MCF 10A (cell line): ENCODE data around the gene NAT16. TPM values are rescaled to one million over a fixed set of nuclear protein-coding genes. Genes with fewer than 3 reads are reported as not detected.

ENCODE experiments used
- BruUV-seq: library from RNA; stranded (reverse); fragments of 400-500 nt; replicated peaks from 2 replicates; lab custom pipeline; 2021; lab: Mats Ljungman, UMichigan
- CTCF ChIA-PET: fragments of 300-600 bp; sonication (Branson Sonifier 250); formaldehyde crosslinking; extraction: SDS; loops from one replicate; lab custom pipeline; 2021; ENCODE audit warnings: antibody characterized with exemption, inconsistent platforms; lab: Yijun Ruan, JAX
- POLR2A ChIA-PET: fragments of 300-600, 350-650 bp; sonication (Branson Sonifier 250); formaldehyde crosslinking; extraction: SDS; loops from one replicate; lab custom pipeline; 2020; ENCODE audit warnings: antibody characterized with exemption, inconsistent platforms; lab: Yijun Ruan, JAX
- DNase-seq: peaks from one replicate; pipeline ENCODE4 v3.0.0-alpha.2; 2018; ENCODE audit not compliant: unreplicated experiment
- H3K27ac Mint-ChIP-seq: one replicate; pipeline ENCODE4 v1.8.0; 2022; ENCODE audit warnings: mild to moderate bottlenecking, low read depth, mixed read lengths; ENCODE audit not compliant: unreplicated experiment
- H3K27me3 Mint-ChIP-seq: one replicate; pipeline ENCODE4 v1.8.0; 2022; ENCODE audit warnings: mixed read lengths; ENCODE audit not compliant: insufficient read depth, unreplicated experiment
- H3K36me3 Mint-ChIP-seq: one replicate; pipeline ENCODE4 v1.8.0; 2022; ENCODE audit warnings: mild to moderate bottlenecking, moderate library complexity, mixed read lengths; ENCODE audit not compliant: insufficient read depth, unreplicated experiment
- H3K4me1 Mint-ChIP-seq: one replicate; pipeline ENCODE4 v1.8.0; 2022; ENCODE audit warnings: mixed read lengths; ENCODE audit not compliant: insufficient read depth, unreplicated experiment
- H3K4me3 Mint-ChIP-seq: one replicate; pipeline ENCODE4 v1.8.0; 2022; ENCODE audit warnings: mild to moderate bottlenecking, moderate library complexity, mixed read lengths; ENCODE audit not compliant: unreplicated experiment
- H3K9me3 Mint-ChIP-seq: one replicate; pipeline ENCODE4 v1.8.0; 2022; ENCODE audit warnings: mixed read lengths; ENCODE audit not compliant: unreplicated experiment
- intact Hi-C: fragments of 100-400 bp; cut with micrococcal nuclease; formaldehyde crosslinking; loops from 2 replicates; pipeline ENCODE4 v1.14.1; 2022
- total RNA-seq: library from RNA; stranded (reverse); gene quantifications from 2 replicates; pipeline ENCODE4 v1.2.3, GENCODE V29; 2022
- TF ChIP-seq, protein P1 (sequence below): fragments of 200-600 bp; IDR thresholded peaks from one replicate; pipeline ENCODE4 v1.8.0; 2022; ENCODE audit warnings: antibody characterized with exemption, mild to moderate bottlenecking; ENCODE audit not compliant: unreplicated experiment

NAT16 gene
- total RNA-seq, 1 experiment from 2014 or later = not detected

DNA sequence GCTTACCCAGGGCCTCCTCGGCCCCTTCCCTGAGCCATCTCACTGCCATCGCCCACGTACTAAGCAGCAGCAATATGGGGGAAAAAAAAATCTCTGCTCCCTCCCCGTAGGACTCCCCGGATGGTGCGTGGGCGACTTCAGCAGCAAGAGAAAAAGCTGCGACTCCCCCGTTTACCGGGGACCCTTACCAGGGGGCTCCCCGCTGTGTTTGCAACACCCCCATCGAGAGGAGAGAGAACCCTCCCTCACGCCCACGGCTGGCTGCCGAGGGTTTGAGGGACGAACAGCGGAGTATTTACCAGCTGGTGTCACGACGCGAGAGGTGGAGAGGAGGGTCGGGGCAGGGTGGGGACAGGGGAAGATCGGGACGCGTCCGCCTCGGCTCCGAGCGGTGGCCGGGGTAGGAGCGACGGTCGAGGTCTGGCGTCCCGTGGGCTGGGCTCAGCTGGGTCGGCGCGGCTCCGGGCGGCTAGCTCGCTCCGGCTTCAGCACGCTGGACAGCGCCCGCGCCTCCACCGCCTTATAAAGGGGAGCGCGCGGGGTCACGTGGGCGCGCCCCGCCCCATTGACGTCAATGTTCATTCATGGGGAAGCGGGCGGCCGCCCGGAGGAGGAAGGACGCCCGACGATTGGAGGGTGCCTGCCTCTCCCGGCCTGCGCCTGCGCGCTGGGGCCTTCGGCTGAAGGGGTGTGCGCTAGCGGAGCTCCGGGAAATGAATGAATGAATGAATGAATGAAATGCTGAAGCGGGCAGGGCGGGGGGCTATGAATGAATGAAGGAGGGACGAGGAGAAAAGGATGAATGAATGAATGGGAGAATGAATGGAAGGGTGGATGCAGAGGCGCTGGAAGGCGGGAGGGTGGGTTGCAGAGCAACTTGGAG is 14.8 kb downstream of the NAT16 start, which contains the start of gene VGF:
Gene VGF (minus strand): TSS at position 495 of the 883 bp plus-strand sequence. CDS start 726 bp downstream, outside the sequence.
- Mint-ChIP-seq H3K4me1 (peaks cover 41% of the 10 kb centered on the region), H3K36me3 (peaks cover 4% of the 10 kb centered on the region), H3K27ac (no peak within 1 kb of the TSS), H3K9me3 (no peaks in the 10 kb centered on the region), H3K4me3 (peak within 1 kb of the TSS; percentile 74), H3K27me3 (peaks cover 52% of the 10 kb centered on the region)
- no TSS peak for BruUV-seq
- TF ChIP-seq, protein P1, sequence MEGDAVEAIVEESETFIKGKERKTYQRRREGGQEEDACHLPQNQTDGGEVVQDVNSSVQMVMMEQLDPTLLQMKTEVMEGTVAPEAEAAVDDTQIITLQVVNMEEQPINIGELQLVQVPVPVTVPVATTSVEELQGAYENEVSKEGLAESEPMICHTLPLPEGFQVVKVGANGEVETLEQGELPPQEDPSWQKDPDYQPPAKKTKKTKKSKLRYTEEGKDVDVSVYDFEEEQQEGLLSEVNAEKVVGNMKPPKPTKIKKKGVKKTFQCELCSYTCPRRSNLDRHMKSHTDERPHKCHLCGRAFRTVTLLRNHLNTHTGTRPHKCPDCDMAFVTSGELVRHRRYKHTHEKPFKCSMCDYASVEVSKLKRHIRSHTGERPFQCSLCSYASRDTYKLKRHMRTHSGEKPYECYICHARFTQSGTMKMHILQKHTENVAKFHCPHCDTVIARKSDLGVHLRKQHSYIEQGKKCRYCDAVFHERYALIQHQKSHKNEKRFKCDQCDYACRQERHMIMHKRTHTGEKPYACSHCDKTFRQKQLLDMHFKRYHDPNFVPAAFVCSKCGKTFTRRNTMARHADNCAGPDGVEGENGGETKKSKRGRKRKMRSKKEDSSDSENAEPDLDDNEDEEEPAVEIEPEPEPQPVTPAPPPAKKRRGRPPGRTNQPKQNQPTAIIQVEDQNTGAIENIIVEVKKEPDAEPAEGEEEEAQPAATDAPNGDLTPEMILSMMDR = no peak
- ChIA-PET CTCF (interaction anchor here (0.6 to 1.5 kb wide), 8 partner anchors 21 to 79 kb away, joined by 3 to 11 read pairs (median 4); no protein-coding TSS in a partner anchor), POLR2A (interaction anchor here (0.6 to 2.6 kb wide), 13 partner anchors 9 to 623 kb away, joined by 3 to 28 read pairs (median 4); partner anchors contain the start of genes AP1S1, PLOD3, SRRT and TRIM56)
- peak; percentile 96 for DNase-seq
- intact Hi-C loops = no loop called here

DNA sequence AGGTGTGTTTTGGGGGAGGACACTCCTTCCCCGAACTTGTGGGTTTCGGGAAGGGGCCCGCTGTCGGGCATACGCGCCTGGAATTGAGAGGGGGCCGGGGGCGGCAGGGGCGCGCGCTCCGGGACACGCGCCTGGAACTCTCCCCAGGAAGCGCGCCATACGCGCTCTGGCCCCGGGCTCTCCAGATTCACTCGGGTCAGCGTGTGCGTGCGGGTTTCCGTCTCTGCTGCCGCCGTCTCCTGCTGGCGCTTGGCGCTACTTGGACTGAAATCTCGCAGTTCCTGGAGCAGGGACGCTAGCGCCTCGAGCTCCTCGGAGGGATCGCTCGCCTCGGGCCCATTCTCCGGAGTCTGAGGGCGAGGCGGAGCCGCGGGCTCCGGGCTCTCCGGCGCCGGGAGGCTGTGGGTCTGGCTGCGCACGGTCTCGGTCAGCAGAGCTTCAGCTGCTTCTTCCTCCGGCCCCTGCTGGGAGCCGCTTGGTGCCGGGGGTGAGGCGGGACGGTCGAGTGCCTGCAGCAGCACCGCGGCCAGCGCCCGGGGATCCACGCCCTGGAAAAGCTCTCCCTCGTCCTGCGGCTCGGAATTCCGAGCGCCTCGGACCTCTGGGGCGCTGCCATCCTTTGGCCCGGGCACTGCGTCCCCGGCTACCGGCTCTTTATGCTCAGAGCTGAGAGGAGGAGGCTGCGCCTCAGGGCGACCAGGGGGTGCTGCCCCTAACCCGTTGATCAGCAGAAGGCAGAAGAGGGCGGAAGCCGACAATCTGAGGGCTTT is 15.8 kb downstream of the NAT16 start:
- TF ChIP-seq, protein P1 = no peak
- H3K36me3 Mint-ChIP-seq = peaks cover 14% of the 10 kb centered on the region
- H3K4me1 Mint-ChIP-seq = peaks cover 46% of the 10 kb centered on the region
- no peak overlapping the region for H3K27ac Mint-ChIP-seq
- TSS peak; percentile 61 for BruUV-seq
- peaks cover 42% of the 10 kb centered on the region for H3K27me3 Mint-ChIP-seq
- intact Hi-C loops = no loop called here
- no peaks in the 10 kb centered on the region for H3K9me3 Mint-ChIP-seq
- DNase-seq = peak; percentile 56
- ChIA-PET POLR2A (interaction anchor here (0.6 to 2.6 kb wide), 8 partner anchors 9 to 289 kb away, joined by 3 to 28 read pairs (median 4); partner anchors contain the start of genes AP1S1, SRRT, TRIM56 and UFSP1), CTCF (interaction anchor here (0.6 to 1.5 kb wide), 4 partner anchors 10 to 23 kb away, joined by 3 to 7 read pairs (median 4); no protein-coding TSS in a partner anchor)
- peak overlapping the region; percentile 74 for H3K4me3 Mint-ChIP-seq

- Mint-ChIP-seq H3K9me3 (no peaks in the 10 kb centered on the region), H3K4me1 (peaks cover 40% of the 10 kb centered on the region), H3K4me3 (peak overlapping the region; percentile 74), H3K36me3 (peaks cover 21% of the 10 kb centered on the region), H3K27ac (peak overlapping the region; percentile 67), H3K27me3 (peaks cover 34% of the 10 kb centered on the region)
- ChIA-PET POLR2A (interaction anchor here (1.2 to 2.6 kb wide), 5 partner anchors 8 to 78 kb away, joined by 3 to 28 read pairs (median 3); partner anchors contain the start of genes AP1S1 and TRIM56), CTCF (interaction anchor here (1.1 kb wide), 1 partner anchor 19 kb away, joined by 7 read pairs; no protein-coding TSS in a partner anchor)
- BruUV-seq = no TSS peak
- TF ChIP-seq, protein P1 = no peak
- DNase-seq = peak; percentile 66
- intact Hi-C loops = no loop called here
These were observed 16.6 kb downstream of the NAT16 start for GRCh38 chr7:101163279-101164070.
